SKM-1 treated with dmso at 0.1 percent for 144 hours (cell line): Measurements from ENCODE around the gene TPK1.

ENCODE experiments used
- DNase-seq: peaks from one replicate; lab custom pipeline; 2025; ENCODE audit not compliant: unreplicated experiment; lab: John Stamatoyannopoulos, UW

Gene TPK1

DNA sequence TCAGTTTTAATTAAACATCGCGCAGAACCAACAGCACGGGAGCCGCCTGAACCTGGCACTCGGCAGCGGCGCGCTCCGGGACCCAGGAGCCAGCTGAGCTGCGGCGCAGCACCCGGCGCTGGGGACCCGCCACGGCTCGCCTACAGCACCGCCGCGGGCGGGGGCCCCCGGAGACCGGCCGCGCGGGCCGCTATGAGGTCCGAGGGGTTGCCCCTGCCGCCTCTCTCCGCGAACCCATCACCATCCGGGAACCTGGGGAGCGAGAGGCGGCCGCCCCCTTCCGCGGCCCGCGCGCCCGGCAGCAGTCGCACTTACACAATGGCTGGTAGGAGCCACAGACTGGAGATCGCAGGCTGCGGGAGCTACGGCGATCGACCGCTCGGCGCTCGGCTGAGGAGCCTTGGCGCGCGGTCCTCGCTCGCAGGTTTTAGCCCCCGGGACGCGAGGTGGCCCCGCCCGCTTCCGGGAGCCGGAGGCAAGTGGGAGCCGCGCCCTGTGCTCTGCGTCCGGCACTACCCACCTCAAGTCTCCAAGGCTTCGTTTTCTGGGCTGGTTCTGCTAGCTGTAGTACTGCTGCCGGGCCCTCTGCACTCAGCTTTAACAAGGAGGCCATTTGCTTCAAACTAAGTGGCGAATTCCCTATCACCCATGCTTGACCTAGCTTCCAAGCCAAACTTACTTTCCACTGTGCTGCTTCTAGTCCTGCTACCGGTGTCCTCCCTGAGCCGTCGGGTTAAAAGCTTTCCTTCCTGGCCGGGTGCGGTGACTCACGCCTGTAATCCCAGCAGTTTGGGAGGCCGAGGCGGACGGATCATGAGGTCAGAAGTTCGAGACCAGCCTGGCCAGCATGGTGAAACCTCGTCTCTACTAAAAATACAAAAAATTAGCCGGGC lies at the start of gene TPK1:
TPK1 (minus strand) TSS at position 402 of the 893 bp plus-strand sequence. CDS start 451 bp downstream, outside the sequence.
- DNase-seq: peak; percentile 82

DNA sequence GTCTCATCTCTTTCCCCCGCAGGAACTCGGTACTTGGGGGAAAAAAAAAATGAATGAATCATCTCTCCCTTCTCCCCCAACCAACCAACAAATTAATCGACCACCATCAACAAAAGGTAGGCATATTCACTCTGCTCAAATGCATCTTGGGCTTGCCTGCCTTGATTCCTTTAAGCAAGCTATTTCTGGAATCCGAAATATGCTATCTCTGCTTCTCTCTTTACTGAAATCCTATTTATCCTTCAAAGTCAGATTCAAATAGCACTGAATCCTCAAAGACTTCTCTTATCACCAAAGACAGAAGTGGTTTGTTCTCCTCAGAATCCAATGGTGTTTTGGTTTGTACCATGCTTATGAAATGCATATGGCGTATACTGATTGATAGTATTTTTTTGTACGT lies 49.6 kb upstream of the TPK1 start:
- DNase-seq: no peak

DNA sequence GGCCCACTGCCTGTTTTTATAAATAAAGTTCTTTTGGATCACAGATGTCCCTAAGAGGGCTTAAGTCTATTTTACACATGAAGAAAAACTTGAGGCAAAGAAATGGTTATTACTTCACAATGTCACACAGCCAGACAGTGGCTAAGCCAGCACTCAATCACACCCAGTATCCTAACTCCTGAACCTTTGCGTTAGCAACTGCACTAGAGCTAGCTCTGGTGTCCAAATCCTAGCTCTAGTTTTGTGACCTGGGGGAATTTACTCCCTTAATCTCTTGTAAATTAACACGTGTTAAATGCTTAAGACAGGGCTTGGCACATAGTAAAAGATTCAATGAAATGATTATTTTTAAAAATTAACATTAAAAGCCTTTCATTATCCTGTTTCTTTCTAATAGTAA lies 49.0 kb upstream of the TPK1 start:
- DNase-seq: no peak

DNA sequence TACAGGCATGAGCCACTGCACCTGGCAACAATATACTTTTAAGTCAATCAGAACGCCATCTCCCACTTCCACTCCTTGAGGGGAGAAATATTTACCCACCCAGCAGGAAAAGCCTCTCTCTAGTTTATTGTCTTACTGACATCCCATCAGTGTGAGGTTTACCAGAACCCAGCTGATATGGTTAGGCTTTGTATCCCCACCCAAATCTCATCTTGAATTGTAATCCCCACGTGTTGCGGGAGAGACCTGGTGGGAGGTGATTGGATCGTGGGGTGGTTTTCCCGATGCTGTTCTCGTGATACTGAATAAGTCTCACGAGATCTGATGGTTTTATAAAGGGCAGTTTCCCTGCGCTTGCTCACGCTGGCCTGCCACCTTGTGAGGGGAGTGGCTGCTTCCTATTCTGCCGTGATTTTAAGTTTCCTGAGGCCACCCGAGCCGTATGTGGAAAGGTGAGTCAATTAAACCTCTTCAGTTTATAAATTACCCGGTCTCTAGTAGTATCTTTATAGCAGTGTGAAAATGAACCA lies 37.5 kb upstream of the TPK1 start:
- no peak for DNase-seq

DNA sequence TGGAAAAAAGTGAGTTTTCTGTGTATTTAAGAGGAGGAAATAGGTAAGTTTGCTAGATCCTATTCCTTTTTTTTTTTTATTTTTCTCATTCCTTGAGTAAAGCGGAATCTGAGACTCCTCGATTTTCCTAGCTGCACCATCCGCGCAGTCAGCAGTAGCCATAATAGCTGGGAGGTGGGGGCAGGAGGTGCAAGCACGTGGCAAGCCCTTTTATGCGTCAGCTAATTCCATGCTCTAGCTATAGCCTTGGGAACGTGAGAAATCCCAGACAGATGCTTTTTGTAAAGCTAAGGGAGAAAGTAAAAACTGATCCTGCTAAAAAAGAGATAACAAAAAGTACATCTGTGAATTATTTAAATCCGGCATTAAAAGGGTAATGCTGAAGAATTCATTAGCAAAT lies 33.2 kb upstream of the TPK1 start:
- DNase-seq: no peak

DNA sequence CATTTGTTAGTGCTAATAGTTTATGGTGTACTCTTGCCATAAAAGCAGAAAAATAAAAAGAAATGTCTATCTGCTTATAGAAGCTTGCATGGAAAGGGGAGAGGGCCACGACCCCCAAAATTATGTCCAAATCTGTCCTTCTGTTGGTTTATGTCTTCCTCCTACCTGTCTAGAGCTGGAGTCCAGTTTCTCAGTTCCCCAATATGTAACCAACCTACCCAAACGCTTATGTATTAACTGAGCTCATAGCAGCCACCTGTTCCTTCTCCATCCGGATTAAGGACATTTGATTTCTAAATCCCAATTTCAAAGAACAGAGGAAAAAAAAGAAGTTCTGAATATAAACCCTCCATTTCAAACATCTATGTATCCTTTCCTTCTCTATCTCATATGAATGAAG lies 30.3 kb upstream of the TPK1 start:
- no peak for DNase-seq

DNA sequence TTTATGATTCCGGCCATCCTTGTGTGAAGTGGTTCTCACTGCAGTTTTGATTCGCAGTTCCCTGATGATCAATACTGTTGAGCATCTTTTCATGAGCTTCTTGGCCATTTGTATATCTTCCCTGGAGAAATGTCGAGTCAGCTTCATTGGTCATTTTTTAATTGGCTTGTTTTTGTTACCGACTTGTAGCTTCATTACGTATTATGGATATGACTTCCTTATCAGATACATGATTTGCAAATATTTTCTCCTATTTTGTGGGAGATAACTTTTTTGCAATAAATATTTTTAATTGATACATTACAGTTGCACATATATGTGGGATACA lies 27.4 kb upstream of the TPK1 start:
- no peak for DNase-seq

DNA sequence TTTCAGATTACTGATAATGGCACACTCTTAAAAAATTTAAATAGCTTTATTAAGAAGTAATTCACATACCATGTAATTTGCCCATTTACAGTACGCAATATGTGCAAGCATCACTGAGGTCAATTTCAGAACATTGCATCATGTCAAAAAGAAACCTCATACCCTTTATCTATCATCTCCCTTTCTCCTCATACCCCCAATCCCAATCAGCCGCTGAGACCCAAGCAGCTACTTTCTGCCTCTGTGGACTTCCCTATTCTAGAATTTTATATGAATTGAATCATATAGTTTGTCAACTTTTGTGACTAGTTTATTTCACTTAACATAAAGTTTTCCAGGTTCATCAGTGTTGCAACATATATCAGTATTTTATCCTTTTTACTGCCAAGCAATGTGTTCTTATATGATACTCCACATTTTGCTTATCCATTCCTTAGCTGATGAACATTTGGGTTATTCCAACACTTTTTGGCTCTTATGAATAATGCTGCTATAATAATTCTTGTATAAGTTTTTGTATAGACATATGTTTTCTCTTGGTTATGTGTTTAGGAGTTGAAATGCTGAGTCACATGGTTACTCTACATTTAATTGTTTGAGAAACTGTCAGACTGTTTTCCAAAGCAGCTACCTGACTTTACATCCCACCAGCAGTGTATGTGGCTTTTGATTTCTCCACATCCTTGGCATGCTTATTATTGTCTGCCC lies 26.9 kb upstream of the TPK1 start:
- DNase-seq: no peak

DNA sequence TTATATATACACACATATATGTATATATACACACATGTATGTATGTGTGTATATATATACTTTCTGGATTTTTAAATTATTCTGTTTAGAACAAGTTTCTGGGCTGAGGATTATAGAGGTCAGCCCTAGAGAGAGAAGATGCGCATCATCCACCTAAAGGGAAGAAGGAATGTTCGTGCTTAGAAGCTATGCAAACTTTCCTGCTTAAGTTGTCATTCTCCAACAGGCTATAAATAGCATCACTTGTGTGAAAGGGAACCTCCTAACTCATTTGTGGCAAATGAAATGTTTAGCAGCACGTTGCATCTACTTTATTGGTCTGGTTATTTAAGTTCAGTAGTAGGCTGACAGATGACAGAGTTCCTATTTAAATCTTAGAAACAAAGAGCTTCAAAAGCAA lies 23.9 kb upstream of the TPK1 start:
- DNase-seq: no peak

DNA sequence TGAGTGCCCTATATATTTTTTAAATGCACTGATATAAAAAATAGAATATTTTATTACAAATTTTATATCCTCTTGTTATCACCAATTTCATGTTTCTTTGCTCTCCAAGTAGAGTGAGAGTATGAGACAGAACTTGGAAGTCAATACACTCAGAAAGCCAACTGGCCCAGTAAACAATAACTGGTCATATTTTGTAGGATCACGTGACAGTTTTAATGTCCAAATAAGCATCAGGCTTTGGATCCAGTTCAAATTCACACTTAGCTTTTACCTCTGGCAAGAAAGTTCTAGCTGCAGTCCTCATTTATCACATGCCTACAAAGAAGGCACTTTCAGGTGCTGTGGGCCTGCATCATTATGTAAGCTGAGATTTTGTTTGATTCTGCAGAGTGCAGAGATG lies 21.6 kb upstream of the TPK1 start:
- no peak for DNase-seq

DNA sequence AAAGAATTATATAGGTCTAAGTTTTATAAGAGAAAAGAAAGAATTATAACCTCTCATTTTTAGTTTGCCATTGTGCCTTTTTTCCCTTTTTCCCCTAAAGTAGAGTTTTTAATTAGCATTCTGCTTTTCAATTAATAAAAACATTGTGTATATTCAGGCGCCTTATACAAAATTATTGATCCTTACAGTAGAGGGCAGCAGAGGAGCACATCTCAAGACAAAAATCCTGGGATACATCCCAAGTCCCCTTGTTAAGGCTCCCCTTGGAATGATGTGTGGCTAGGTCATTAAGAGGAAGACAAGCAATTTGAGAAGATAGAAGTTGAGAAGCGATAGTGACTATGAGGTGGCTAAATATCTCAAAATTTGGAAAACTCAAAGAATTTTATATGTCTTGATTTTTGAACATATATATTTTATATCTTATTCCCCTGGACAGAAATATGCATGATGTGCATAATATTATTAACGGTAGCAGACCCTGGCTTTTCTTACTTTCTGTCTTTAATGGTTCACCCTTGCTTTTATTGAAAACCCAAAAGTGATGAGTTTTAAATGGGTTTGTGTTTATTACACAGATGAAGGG lies 19.1 kb upstream of the TPK1 start:
- peak; percentile 10 for DNase-seq

DNA sequence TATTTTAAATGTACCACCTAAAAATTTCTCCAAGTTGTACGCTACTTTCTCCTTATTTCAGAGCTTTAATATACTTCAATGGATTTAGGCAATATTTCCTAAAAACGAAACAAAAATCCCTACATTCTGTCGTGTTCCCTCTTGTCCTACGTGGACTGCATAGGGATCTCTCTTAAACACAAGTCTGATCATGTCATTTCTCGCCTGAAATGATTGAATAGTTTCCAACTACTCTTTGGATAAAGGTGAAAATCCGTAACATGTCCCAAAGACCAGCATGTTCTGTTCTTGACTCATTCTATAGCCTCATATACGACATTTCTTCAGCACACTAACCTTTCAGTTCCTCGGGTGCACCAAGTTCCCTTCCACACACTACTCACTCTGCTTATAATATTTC lies 17.7 kb upstream of the TPK1 start:
- no peak for DNase-seq

DNA sequence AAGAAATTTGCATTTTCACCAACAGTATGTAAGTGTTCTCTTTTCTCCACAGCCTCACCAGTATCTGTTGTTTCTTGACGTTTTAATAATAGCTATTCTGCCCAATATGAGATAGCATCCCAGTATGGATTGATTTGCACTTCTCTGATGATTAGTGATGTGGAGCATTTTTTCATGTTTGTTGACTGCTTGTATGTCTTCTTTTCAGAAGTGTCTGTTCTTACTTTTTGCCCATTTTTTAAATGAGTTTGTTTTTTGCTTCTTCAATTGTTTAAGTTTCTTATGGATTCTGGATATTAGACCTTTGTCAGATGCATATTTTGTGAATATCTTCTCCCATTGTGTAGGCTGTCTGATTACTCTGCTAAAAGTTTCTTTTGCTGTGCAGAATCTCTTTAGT lies 12.2 kb upstream of the TPK1 start:
- DNase-seq: no peak

DNA sequence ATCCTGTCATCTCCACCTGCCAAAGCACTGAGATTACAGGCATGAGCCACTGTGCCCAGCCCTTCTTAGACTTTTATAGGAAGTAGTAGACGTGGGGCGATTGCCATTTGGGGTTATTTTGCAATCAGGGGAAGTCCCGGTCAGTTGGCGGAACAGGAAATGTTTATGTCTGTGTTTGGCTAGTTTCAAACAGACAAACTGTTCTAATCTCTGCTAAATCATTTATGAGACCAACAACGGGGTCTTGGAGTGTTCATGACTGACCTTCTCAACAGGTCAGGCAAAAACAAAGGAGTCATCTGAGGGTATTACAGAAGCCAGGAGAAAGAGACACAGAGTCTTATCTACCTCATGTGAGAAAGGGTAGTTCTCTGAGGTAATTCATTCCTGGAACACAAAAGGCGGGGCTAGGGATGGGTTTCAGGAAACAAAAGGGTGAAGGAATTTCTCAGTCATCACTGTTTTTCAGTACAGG lies 6.6 kb upstream of the TPK1 start:
- DNase-seq: peak; percentile 73

DNA sequence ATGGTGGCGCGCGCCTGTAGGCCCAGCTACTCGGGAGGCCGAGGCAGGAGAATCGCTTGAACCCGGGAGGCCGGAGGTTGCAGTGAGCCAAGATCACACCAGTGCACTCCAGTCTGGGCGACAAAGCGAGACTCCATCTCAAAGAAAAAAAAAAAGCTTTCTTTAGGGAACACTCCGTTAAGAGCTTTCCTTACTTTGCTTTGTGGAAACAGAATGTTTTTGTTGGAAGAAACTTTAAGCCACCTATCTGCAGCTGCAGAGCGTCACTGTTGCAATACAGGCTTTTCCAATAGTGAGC lies 641 bp upstream of the TPK1 start:
- no peak for DNase-seq

DNA sequence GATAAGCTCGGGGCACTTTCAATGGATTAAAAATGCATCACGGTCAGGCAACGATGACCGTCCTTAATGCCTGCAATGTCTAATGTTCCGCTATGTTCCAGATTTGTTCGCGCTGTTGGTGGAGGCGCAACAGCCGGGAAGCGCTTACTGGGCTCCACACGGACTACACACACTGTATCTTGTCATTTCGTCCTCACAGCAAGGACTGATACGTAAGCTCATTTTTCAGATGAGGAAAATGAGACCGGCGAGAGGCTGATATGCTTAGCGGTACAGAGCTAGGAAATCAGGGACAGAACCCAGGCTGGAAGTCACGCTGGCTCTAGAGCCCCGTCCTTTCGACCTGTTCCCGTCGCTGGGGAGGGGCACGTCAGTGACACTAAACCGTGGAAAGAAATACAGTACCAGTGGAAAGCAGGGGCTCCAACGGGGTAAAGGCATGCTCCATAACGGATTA lies 670 bp downstream of the TPK1 start:
- peak; percentile 38 for DNase-seq

DNA sequence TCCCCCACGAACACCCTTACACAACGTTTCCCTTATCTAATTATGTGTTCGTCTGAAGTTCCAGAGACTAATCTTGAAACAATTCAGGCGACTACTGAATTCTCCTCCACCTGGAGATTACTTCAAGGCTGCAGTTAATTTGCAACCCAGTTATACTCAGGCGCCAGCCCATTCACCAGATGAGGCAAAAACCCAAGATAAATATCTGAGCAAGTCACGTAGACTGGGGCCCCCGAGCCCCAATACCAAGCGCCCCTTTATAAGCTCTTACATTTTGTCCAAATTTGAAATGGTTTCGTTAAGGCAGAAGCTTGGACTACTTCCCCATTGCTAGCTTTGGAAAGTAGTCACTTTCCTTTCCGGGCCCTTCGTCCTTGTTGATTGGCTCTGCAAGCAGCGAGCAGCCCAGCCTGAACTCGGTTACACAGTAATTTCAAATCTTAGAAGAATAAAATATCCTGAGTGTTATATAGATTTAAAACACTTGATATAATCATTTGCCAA lies 1.2 kb downstream of the TPK1 start:
- peak; percentile 38 for DNase-seq

DNA sequence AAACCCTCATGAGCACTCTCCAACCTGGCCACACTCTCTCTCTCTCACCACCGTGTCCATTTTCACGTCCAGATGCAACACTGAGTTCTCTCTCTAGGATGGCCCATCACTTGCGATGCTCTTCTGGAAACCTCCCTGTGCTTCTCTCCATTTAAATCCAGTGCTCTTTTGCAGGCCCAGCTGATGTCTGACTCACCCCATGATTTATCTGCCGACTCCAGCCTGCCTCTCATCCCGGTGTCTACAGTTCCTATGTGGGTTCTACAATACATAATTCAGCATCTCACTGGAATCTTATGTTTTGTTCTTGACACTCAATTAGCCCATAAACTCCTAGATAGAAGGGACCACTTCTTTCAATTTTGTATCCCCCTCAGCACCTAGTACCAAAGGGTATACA lies 5.0 kb downstream of the TPK1 start:
- no peak for DNase-seq

DNA sequence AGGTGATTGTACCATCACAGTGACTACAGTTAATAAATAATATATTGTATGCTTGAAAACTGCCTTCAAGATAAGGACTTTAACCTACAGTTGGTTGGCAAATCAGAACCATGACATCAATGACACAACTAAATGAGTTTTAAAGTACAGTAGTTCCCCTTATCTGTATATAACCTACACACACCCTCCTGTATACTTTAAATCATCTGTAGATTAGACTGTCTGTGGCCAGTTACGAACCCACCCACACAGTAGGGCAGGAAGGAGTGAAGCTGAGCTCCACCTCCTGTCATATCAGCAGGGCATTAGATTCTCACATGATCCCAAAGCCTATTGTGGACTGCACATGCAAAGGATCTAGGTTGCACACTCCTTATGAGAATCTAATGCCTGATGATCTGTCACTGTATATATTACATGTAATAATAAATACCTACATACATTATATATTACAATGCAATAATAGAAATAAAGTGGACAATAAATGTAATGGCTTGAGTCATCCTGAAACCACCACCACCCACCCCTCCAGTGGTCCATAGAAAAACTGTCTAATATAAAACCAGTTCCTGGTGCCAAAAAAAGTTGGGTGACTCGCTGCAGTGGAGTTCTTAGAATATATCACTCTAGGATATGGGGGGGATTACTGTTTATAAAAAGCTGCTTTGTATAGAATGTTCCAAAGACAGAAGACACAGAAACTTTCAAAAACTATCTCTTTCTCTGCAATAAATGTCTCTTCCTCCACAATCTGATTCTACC lies 5.6 kb downstream of the TPK1 start:
- DNase-seq: no peak

DNA sequence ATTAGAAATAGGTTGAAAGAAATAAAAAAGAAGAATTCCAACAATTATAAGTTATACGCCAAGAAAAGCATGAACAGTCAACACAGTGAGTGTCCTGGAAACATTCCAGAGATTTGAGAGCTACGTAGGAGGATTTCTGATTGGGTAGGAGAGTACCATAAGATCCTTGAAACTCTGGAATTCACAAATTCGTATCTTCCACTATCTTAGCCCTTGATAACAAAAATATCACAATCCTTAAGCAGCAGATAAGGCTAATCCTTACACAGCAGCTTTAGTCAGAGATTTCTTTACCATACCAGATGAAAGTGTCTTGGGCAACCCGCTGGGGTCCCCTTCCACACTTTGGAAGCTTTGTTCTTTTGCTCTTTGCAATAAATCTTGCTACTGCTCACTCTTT lies 8.2 kb downstream of the TPK1 start:
- no peak for DNase-seq

DNA sequence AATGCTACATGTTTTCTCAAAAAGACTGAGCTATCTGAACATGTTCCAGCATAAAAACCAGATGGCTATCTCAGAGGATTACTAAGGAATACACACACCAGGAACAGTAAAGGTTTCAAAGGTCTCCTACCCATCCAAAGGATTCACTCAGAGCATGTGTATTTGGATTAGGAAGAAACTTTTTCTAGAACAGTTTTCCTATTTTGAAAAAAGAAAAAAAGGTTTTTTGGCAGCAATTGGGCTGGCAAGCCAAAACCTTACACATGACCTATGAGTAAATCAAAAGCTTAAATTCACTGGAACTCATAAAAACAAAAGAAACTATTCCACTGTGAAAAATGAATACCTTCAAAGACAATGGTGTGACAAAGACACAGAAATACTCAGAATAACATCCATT lies 9.6 kb downstream of the TPK1 start:
- no peak for DNase-seq
